Midbrain (tissue), 1 donor: Measurements from ENCODE around the gene CRISPLD2.
A peak's percentile ranks its signal among the peaks of the same experiment; 100 is the strongest.
"Not testable (repeated sequence)": the region's sequence is repeated elsewhere in the genome, so short reads cannot be mapped to it uniquely, and the experiment has no call there.

Experiments
- DNase-seq: peaks from one replicate; lab custom pipeline; 2025; lab: John Stamatoyannopoulos, UW

CRISPLD2 gene

DNA sequence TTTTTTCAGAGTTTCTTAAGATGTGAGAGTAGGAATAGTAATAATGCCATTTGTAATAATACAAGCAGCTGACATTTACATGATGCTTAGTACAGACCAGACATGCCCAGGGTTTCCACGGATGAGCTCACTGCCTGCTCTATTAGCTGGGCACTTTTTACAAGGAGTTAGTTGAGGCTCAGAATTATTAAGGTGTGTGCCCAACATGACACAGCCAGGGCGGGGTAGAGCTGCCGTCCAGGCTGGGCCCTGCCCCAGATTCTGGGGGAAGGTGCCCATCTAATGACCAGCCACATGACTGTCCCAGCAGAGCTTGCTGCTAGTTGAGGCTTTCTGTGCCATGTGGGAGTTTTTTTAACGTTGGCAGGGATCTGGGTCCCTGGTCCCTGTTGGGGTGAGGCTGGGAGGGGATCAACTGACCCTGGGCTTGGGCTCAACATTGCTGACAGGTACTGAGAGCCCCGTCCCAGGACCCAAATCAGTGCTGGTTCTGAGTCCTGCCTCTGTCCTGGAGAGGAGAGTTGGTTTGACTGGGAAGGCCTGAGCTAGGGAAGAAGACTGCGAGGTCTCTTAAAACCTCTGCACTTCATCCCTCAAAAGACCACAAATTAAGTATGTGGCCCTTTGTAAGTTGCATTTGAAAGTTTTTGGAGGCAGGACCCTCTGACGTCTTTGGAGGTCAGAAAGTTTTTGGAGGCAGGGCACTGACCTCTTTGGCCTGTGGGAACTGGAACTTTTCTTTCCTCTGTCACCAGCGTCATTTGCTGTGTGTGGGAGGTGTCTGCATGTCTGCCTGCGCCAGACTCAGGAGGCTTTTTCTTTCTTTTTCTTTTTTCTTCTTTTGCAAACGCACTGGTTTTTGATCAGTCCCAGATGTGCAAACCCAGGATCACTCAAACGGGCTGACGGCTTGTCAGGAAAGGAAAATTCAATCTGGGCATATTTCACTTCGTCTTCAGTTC lies 2.2 kb downstream of the CRISPLD2 start:
- DNase-seq, result no peak

GRCh38 chr16:84822990-84823389 lies 3.2 kb downstream of the CRISPLD2 start:
- no peak for DNase-seq

DNA sequence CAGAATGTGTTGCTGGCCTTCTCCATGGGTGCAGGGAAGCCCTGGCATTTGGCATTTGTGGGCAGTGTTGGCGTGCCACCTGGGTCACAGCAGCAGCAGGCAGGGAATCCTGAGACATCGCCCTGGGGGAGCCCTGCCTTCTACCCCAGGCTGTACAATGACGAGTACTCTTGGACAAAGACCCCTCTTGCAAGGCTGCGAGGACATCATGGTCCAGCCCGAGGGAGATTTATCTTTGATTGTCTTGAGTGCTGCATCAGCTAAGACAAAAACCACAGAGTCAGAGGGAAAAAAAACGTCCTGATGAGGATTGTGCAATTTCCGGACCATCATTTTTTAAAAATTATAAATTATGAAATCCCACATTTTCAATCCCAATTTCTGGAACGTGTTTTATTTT lies 3.7 kb downstream of the CRISPLD2 start:
- DNase-seq, result no peak

DNA sequence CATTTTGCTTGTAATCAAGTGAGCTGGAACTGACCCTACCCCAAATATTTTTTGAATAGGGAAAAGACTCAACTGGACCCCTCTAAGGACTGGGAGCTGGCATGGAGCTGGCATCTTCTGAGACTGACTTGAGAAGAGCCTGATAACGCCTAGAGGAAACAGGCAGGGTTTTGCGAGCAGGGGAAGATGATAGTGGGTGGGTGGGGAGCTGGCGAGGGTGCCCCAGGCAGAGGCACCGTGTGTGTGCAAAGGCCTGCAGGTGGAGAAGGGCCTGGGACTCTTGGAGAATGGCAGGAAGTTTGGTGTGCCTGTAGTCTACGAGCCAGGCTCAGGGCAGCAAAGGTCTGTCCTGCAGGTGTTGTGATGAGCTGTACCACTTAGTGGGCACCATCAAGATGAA lies 4.1 kb downstream of the CRISPLD2 start:
- DNase-seq, result no peak

DNA sequence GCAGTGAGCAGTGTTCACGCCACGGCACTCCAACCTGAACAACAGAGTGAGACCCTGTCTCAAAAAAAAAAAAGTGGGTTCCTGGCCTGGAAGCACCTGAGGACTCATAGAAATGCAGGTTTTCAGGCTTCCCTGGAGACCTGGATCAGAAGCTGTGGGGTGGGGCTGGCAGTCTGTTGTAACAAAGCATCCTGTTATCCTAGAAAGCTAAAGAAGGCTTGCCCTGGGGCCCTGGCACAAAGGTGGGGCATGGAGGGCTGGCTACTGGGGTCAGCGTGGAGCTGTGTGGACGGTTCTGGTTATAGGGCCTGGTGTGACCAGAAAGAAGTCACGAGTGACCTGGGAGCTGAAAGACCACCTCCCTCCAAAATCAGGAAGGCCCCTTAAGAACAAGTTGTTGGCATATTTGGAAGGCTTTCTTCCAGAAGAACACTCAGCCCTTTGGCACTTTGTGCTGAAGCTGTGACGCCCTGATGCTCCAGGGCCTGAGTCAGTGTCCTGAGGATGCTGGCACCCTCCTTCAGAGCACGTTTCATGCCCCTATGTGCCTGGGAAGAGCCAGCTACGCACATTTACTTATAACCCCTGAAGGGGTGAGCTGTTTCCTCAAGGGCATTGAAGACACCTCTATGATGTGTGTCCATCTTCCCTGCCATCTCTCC lies 6.2 kb downstream of the CRISPLD2 start:
- no peak for DNase-seq

GRCh38 chr16:84826558-84826941 lies 6.8 kb downstream of the CRISPLD2 start:
- DNase-seq, result no peak

- DNase-seq, result no peak
Measured at GRCh38 chr16:84827131-84827574, 7.4 kb downstream of the CRISPLD2 start.

DNA sequence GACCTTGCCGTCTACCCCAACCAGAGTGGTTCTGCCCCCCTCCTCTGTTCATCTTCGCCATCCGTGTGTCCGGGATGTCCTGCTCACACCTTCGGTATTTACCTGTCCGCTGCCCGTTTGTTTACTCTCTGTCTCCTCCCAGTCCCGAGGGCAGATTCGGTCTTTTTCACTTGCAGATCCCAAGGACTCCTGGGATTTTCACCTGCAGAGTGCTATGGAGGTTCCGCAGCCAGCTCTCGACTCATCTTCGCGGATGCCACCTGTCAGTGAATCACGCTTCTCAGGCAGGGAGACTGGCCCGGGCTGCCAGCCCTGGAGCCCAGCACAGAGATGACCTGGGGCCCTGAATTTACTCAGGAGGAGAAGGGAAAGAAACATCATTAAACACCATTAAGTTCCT lies 8.1 kb downstream of the CRISPLD2 start:
- DNase-seq, result no peak

GRCh38 chr16:84828322-84828721 lies 8.5 kb downstream of the CRISPLD2 start:
- DNase-seq, result no peak

- DNase-seq, result peak; percentile 15
Measured at GRCh38 chr16:84829168-84829965, 9.6 kb downstream of the CRISPLD2 start.

DNA sequence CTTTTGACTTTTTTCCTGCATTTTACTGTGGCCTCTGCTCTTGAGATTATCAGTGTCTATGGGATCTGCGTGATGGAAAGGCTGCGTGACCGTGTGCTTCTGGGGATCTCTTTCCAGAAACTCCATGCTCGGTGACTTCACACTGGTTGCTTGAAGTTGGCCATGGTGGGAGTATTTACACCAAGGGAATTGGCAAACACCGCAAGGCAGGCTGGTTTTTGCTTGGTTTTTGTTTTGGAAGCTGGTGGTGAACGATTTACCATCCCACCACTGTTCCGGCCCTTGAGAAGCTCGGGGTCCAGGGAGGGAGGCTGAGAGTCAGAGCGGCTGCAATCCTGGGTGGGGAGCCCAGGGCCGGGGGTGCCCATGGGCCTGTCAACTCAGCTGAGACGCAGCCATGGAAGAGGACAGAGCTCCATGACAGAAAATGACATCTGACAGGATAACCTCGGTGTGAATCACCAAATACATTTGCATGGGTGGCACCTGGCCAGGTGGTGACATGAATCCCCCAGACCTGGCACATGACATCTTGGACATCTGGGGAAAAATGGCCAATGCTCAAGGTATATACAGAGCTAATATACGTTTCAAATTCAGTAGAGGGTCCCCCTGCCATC lies 11.1 kb downstream of the CRISPLD2 start:
- DNase-seq, result no peak

DNA sequence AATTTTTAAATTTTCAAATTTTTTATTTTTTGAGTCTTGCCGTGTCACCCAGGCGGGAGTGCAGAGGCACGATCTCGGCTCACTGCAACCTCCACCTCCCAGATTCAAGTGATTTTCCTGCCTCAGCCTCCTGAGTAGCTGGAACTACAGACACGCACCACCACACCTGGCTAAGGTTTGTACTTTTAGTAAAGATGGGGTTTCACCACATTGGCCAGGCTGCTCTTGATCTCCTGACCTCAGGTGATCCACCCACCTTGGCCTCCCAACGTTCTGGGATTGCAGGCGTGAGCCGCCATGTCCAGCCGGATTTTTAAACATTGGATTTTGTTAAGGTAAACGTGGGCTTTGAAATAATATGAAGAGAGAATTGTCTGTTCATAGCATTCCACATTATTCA lies 11.9 kb downstream of the CRISPLD2 start:
- not testable (repeated sequence) for DNase-seq

DNA sequence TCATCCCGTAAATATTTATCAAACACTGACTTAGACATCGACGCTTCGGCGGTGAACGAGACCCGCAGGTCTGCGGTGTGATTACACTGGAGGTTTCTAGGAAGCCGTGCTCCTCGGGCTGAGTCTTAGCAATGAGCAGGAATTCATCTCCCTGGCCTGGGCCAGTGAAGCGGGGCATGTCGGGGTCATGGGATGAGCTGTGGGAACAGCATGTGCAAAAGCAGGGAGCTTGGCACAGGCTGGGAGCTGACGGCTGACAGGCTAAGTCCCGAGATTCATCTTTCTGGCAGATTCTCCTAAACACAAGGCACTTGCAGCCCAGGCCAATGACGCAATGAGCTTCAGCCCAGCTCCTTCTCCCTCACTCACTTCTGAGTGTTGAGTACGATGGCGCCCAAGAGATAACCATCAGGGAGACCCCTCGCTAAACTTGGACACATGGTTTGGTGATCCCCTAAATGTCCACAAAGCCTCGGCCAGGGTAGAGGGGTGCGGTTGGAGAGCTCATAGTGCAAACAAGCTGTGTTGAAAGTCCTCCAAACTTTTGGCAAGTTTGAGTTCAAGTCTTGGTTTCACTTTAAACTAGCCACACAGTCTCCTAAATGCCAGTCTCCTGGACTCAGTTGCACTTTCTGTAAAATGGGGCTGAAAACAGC lies 12.8 kb downstream of the CRISPLD2 start:
- DNase-seq, result no peak

DNA sequence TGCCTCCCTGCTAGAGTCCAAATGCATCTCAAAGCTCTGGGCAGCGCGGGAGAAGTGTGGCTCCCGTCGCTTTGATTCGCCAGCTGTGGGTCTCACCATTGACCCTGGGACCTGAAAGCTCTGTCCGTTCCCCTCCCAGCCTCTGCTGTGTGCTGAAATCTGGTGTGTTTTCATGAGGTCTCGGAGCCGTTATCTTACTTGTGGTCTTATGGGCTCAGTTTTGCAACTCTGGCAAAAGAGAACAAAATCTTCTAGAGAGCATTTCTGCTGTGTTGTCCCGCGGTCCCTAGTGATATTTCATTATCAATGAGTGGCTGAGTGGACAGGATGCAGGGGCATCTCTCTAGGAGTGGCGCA lies 13.3 kb downstream of the CRISPLD2 start:
- DNase-seq, result no peak

DNA sequence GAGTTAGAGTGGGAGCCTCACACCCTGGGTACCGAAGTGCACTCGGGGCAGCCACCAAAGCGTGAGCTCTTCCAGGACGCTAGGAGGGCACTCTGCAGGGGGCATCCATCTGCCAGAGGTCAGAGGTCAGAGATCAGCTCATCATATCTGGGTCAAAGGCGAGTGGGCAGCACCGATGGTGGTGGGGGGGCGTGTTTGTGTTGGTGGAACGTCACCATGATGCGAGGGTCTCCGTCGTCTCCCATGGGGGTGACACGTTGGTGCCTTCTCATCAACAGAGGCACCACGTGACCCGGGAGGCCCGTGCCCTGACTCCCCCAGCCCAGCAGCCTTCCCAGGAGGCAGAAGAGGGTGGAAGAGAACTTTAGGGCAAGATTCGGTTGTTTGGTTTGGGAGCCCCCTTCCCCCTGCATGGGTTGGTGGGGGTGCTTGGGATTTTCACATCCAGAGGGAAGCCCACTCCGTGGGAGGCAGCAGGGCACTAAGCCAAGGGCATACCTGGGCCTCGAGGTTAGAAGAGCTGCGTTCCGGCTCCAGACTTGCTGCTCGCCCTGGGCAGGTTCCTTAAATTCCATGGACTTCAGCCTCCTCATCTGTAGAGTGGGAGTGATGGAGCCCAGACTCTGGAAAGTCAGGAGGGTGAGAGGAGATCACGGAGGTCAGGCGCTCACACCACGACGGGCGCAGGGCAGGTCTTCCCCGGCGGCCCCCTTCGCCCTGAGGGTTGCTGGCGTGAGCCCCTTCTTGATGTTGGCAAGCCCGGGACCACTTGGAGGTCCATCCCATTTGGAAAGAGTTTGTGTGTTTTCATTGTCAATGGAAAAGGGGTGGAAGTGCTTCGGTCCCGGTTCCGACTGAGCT lies 14.0 kb downstream of the CRISPLD2 start:
- DNase-seq, result no peak

GRCh38 chr16:84834403-84834772 lies 14.6 kb downstream of the CRISPLD2 start:
- no peak for DNase-seq

DNA sequence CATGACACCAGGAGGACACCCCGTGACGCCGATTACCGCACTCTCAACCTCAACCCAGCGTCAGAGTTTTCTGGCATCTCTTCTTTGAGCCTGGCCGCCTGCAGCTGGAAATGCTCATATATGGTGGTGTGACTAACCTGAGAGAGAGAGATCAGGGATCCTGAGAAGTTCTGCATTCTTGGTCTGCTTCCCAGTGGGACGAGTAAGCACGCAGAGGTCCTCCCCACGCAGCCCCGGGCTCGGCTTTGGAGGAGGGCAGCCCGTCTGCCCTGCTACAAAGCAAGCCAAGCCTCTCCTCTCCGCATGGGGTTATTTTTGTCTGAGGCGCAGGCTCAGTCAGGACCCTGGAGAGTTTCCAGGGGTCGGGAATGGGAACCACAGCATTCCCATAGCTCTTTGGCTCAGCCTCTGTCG lies 16.5 kb downstream of the CRISPLD2 start:
- no peak for DNase-seq

DNA sequence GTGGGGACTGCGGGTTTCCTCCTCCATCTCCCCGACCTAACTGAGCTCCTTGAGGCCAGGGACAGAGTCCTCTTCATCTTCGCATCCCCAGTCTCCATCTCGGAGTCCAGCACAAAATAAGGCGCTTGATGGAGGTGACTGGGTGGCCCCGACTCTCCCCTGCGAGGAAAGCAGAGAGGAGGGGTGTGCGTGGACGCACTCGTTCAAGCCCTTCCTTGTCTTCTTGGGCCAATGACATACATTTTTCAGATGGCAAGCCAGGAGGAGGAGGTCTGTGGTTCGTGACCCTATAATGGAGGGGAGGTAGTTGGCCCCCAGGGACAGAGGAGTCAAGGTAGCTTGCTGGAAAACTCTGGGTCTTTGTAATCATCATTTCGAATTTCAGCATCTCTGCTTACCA lies 17.2 kb downstream of the CRISPLD2 start:
- no peak for DNase-seq

DNA sequence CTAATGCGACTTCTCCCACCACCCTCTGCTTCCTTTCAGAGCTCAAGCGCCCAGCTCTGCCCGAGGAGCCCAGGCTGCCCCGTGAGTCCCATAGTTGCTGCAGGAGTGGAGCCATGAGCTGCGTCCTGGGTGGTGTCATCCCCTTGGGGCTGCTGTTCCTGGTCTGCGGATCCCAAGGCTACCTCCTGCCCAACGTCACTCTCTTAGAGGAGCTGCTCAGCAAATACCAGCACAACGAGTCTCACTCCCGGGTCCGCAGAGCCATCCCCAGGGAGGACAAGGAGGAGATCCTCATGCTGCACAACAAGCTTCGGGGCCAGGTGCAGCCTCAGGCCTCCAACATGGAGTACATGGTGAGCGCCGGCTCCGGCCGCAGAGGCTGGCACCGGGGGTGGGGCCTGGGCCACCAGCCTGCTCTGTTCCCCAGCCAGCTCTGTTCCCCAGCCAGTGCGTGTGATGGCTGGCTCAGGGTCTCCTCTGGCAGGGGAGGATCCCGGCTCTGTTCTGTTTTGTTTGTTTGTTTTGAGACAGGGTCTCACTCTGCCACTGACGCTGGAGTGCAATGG lies 18.7 kb downstream of the CRISPLD2 start:
- DNase-seq, result no peak

GRCh38 chr16:84839054-84839453 lies 19.3 kb downstream of the CRISPLD2 start:
- DNase-seq, result no peak
